ENCODE measurements around the gene KIAA0825.

The KIAA0825 gene

DNA sequence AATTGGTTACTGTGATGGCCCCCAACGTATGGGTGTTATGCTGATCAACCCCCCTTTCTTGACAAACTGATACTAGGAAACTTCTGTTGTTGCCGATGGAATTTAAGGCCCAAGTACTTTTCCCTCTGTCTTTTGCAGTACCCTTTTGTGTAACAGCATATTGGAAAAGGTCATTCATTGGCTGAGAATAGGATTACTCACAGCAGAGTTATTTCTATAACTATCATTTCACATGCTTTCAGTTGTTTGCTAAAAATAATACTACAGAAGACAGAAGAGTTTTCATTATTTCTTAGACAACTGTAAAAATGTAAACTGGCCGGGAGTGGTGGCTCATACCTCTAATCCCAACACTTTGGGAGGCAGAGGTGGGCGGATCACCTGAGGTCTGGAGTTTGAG, 329.5 kb downstream of the KIAA0825 start:
- DNase-seq = no peak

DNA sequence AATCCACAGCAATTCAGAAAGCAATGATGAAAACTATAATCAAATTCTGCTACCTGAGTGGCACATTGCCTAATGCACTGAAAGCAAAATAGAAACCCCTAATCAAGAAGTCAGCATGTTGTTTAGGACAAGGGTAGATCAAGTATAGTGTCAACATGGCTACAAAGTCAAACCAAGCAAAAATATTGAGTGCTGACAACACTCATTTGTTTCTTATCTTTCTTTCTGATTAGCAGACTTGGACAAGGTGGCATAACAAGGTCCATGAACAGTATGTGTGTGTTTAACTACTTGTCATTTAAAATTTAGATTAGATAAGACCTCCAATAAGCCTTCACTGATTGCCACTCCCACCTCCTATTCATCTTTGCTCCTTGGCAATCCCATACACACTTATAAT, 332.4 kb downstream of the KIAA0825 start:
- no peak for DNase-seq

DNA sequence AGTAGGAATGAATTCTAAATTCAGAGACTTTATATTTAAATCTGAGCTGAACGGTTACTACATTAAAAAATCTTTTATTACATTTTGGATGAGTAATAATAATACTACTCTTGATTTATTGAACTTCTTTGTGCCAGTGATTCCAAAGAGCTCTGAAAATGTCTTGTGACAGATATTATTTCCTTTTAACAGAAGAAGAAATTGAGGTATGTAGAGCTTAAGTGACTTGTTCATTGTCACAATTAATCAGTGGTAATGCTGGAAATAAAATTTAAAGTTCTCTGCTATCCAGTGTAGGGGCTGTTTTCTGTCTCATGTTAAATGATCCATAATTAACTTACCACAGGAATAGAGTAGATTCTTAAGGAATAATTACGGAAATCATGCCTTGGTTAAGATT, 335.3 kb downstream of the KIAA0825 start:
- no peak for DNase-seq

DNA sequence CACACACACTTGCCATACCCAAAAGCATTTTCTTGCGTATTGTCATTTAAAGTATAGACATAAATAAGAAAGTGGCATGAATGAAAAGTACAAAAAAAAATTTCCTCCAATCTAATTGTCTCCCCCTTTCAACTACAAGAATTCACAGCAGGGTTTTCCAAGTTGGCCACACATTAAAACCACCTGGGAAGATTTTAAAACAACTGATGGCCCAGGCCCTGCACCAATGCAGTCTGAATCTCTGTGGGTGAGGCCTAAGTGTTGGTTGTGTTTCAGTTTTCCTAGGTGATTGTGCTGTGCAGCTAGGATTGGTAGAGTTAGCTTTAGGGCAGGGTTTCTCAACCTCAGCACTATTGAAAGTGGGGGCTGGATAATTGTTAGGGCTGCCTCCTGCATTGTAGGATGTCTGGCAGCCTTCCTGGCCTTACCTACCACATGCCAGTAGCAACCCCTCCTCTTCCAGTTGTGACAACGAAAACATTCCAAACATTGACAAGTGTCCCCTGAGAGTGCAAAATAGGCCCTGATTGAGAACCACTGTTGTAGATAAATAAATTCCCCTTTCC, 337.1 kb downstream of the KIAA0825 start:
- DNase-seq = no peak

DNA sequence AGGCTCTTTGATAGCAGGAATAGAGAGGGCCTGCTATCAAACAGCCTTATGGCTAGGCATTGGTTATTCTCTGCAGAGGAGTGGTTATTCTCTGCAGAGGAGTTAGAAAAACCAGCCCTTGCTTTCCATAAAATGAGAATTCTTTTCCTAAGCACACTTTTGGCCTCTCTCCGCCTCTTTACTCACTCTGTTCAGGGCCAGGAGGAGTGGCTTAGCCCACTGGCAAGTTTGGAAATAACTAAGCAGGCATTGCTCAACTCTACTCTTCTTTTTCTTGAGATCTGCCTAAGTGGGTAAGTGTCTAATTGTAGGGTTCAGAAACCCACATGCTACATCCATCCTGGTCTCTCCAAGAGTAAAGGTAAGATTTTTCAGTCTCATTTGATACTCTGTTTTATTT, 341.7 kb downstream of the KIAA0825 start:
- DNase-seq = no peak

DNA sequence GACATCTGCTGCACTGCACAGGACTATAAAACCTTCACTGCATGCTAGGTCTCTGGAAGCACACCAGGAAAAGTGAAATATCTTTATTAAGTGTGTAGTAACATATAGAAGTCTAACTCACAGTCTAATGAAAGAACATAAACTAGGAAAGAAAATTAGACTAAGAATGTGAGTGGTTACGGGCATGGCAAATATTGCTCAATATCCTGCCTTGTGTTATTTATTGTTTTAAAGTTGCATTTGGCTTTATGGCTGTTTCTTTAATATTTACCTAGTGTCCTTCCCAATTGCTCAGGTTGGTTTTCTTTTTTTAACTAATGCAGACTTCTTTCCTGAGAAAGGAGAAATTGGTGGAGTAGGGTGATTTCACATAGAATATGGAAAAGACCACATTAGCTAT, 342.4 kb downstream of the KIAA0825 start:
- no peak for DNase-seq

DNA sequence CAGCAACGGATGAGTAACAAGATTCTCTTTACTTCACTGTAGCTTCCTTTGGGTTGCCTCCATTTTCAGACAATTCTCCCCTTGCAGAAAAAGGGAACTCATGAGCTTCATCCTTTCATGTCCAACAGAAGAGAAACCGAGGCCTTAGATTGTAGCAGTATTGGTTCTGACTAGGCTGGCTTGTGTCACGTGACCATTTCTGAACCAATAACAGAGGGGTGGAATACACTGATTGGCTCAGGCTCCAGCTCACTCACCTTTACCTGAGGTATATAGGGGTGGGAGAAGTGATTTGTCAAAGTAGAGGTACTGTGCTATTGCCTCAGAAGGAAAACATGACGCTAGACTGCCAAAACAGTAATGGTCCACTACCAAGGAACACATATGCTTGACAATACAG, 343.7 kb downstream of the KIAA0825 start:
- DNase-seq = no peak

DNA sequence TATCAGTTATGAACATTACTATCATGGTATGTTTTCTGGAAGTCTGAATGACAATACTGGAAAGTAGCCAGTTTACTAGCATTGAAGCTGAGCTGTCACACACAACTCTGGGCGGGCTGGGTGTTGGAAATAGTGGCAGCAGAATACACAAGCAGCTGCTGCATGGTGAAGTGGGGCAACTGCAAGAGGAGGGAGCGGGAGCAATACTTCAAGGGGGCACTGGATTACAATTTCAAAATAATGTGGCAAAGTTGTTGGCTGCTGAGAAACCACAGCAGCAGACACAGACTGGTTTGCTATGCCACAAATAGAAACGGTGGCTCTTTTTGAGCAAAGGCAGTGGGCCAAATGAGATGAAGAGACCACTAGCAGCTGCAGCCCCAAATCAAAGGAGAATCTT, 350.2 kb downstream of the KIAA0825 start:
- DNase-seq = no peak

DNA sequence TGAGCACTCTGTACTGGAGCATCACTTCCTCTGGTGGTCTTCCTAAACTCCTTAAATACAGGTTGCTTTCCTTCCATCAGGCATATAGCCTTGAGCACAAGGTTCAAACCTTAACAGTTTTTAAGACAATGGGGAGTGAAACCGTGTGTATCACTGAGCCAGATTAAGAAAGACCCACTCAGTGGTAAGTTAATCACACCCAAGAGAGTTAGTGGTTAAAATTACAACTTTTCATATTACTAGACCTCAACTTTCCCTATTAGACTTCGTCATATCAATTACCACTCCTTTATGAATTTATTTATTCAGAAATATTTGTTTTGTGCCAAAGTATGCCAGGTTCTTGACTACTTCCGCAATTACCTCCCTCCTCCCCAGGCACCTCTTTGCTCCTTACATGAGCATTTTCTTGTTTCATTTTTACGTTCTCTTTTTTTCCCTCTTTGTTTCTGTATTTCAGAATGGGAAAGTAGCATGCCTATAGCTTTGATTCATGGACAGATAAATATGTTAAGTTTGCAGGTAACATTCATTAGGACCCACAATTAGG, 351.0 kb downstream of the KIAA0825 start:
- DNase-seq = no peak

DNA sequence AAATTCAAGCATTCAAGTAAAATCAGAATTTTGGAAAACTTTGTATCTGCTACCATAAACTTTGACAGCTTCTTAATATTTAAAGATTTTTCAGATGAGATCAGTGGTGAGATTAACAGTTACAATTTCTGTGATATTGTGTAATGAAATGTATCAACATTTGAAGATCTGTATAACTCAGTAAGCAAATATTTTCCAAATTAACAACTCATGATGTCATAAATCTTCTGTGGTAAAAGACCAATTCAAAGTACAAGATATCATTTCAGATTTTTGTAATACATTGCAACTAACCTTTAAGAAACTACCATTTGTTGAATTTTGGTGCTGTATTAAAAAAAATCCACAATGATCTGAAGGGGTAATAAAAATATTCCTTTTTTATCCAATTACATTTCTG, 352.2 kb downstream of the KIAA0825 start:
- DNase-seq = no peak

DNA sequence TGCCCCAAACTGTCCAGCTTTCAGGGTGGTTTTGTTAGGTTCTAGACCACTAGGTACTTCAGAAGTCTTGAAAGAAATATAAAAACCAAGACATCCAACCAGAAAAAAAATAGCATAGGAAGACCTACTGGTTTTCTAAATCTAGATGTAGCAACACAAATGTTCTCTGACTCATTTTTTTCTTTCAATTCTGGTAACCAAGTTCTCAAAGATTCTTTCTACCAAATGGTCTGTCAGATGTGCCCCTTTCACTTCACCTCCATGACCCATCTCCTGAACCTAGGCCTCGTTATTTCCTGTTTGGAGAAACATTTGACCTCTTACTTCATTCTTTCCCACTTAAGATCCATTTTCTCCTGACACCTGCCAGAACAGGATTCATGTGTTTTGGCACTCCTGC, 355.3 kb downstream of the KIAA0825 start:
- no peak for DNase-seq

DNA sequence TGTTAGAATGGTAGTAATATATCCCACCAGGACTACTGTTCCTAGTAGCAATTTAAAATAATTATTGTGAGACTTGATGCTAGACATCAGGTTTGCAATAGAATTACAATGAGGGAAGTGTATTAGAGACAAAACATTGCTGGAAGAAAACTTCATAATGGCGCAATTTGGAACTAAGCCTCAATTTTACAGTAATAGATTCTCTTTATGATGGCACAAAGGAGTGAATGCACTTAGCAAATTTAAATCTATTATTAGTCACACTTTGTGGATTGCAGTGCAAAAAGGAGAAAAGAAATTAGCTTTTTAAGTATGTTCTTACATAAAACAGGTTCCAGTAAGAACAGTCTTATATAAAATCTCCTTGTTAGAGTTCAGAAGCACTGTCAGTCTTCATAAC, 358.3 kb downstream of the KIAA0825 start:
- no peak for DNase-seq

DNA sequence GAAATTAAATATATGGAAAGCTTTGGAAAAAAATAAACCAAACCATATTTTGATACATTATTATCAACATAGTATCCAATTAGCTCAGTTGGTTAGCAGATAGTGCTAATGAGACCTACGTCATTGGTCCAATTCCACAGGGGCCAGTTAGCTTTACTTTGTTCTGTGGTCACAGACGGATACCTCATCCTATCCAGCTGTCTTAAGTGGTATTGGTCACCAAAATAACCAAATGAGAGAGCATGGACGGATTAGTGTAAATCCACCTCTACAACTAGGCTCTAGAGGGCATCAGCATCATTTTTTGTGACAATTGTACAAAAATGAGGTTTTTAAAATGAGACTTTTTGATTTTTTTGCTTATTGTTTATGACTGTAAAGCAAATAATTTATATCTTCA, 364.2 kb downstream of the KIAA0825 start:
- DNase-seq = no peak

DNA sequence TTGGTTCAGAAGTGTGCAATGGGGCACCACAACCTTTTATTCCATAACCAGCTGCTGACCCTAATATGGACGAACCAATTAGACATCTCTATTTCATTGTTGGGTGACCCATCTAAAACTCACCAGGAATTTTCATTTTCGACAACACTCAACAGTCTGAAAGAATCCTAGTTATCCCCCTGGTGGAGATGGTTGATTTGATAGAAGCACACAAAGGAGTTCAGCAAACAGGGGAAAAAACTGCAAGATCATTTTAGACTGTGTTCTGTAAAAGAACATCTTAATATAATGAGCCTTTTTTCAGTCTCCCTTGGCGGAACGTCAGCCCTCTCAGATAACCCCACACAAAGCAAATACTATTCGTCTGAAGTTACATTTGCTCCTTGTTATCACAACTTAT, 367.4 kb downstream of the KIAA0825 start:
- no peak for DNase-seq

DNA sequence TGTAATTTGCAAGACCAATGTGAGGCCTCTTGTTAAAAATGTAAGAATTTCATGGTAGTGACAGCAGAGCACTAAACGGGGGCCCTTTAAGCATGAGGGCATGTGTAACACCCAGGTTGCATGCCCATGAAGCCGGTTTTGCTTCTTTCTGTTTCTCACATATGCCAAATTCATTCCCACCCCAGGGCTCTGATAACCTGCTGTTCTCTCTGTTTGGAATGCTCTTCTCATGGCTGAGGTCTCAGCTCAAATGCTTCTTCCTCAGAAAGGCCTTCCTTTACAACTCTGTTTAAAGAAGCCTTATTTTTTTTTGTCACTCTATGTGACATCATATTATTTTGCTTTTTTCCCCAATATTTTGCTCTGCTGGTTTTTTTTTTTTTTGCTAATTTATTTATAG, 369.0 kb downstream of the KIAA0825 start:
- no peak for DNase-seq

DNA sequence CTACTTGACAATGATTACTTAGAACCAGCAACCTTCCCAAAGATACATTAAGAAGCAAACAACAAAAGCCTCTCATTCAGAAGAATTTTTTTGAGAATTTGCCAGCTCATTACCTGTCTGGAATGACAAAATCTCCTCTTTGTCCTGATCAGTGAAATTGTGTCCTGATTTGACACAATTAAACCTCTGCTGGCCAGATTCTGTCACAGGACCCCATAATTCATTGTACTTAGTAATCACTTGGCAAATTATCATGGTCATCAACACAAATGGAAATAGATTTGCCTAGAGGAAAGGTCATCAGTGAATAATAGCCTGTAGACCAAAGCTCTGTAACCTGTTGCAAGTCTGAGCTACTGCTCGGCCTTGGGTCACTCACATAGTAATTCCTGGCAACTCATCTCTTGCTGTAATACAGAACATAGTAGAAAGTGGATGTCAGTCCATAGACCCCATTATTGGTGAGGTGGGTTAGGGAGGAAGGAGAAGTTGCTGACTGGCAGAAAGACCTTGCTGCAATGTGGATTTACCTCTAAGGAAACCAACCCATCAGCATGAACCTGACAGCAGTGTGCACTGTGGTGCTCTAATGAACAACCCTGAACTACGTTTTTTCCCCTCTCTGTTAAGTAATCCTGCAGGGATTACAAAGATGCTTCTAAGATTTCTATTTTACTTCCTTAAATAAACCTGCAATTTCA, 370.1 kb downstream of the KIAA0825 start:
- DNase-seq = no peak

DNA sequence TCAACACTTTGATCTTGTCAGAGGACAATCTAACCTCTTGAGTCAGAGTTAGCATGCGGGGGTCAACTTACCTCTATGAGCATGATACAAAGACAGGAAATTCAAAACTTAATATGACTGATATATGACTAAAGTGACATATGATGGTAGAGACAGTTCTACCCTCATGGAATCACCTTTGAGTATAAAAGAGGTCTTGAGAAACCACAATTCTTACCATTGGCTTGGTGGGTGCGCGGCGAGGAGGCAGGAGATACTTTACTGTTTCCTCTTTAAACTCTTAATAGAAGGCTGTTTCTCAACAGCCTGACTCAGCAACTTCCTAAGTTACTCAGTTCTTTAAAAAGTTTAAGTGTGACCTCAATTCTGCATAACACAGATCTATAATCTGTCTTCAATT, 372.8 kb downstream of the KIAA0825 start:
- no peak for DNase-seq

DNA sequence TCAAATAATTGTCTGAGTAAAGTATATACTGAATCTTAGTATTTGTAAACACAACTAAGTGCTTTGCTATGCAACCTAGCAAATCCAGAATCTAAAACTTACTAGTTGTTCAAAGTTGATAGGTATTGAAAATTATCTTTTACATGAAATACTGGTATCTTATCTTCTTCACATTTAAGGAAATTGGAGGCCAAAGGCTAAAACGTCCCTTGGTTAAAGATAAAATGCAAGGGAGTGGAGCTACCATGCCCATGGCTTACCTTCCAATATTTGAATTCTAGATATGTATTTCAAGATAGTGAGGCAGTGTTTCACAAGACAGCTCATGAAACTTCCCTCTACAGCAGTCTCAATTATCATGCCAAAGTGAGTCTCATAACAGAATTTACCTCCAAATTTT, 373.5 kb downstream of the KIAA0825 start:
- DNase-seq = no peak

DNA sequence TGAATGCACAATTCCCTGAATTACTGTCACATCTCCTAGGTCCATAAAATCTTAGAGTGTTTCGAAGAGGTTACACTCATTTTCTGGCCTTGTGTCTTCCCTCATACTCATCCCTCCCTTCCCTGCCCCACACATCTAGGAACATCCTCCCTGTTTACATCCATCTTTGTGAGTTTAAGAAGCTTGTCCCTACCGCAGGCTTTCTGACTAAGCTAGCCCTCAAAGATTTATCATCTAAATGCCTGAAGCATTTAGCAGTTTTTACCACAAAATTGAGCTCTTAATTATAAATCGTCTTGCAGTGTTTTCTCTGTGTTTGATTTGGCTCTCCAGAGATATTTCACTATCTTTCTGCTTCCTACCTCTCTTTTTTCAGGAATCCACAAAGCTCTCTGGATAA, 374.8 kb downstream of the KIAA0825 start:
- no peak for DNase-seq

DNA sequence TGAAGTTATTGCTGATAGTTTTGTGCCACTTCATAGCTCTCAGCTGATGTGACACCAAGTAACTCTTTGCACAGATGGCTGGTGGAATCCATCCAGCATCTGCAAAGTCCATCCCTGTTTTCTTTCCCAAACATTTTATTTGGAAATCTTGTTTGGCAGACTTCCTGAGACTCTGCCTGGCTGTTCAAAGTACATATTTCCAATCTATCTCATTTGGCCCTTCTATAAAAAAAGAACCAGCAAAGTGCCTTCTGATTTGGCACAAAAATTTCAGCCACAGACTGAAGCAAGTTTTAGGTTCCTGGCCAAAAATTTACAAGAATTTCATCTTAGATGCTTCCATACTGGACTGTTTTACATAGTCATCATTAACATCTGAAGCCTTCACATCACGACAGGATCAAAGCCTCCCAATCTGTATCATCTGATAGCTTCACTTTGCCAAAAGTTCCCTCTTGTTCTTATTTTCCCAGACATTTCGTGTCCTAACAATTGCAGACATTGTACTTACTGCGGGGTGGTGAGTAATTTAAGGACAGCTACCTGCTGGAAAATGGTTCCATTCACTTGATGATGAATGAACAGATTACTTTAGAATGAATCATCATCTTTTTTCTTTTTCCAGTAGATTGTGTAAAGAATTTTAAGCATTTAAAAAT, 377.3 kb downstream of the KIAA0825 start:
- DNase-seq = no peak

DNA sequence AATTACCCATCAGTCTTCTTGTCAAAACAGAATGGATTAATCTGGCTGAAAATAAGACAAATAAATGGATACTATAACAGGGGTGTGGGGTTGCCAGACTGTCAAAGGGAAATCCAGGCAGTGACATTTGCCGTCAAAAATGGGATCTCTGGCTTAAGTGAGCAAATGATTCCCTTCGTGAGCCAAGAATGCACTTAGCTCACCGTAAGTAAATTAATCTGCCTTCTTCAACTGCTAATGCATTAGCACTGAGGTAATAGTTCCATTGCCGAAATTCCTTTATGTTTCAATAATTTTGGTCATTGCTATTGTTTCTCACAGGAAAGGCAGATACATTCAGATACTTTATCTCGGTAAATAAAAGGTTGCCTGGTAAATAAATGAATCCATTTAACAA, 377.8 kb downstream of the KIAA0825 start:
- DNase-seq = no peak

DNA sequence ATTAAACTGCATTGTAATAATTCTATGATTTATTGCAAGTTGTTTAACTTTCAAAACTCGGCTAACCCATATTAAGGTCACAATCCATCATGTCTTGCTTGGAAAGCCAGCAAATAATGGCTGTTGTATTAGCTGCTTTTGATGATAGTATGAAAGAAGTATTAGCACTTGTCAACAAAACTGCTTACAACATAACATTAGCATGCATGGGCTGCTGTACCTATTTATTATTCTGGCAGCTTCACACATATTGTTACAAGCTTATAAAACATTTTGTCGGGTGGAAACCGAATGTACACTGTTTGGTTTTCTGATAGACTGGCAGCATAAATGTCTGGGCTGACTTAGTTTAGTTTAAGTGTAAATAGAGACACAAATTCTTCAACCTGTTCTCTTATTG, 378.3 kb downstream of the KIAA0825 start:
- no peak for DNase-seq

DNA sequence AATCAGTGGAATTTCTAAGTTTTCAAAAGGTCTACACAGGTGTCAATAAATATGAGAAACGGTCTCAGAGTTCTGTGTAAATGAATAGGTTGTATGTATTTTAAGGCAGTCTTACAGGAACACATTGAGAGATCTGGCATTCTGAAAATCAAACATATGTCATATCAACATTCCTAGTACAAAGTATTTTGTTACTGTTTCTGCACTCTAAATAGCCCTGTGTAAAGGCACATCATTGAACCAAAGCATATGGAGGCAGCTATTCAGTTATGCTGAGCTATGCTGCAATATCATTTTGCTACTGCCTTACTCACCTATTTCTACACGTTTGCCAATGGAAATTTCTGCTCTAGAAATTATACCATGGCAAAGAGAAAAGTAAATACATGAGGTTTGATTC, 379.1 kb downstream of the KIAA0825 start:
- no peak for DNase-seq

DNA sequence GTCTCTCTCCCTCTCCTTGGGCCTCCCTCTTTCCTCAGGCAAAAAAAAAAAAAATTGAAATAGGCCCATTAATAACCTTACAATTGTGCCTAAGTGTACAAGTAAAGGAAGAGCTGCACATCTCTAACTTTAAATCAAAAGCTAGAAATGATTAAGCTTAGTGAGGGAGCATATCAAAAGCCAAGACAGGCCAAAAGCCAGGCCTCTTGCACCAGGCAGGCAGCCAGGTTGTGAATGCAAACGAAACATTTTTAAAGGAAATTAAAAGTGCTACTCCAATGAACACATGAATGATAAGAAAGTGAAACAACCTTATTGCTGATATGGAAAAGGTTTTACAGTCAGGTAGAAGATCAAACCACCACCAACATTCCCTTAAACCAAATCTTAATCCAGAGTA, 383.4 kb downstream of the KIAA0825 start:
- no peak for DNase-seq

DNA sequence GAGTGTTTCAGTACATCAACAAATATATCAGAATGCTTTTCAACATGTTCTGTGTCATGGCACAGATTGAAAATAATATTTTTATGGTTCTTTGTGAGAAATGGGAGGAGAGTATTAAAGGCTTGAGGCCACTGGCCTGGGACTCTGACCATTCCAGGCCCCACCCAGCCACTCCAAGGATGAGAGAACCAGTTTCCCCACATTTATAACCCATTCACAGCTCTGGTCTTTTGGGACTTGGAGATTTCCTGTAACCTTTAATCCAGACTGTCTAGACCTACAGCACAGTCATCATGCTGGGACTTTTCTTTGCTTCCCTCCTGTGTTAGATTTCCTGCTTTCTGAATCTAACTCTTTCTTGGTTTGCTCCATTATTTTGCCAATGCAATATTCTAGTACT, 389.6 kb downstream of the KIAA0825 start:
- DNase-seq = no peak

All from activated naive CD4-positive, alpha-beta T cell treated with Interleukin-2 at 50 U/mL for 16 hours (primary cell).